Fibroblast of peridontal ligament (primary cell): ENCODE data around the gene IL31.
"Not testable (repeated sequence)": the region's sequence is repeated elsewhere in the genome, so short reads cannot be mapped to it uniquely, and the experiment has no call there.

Source experiments
- DNase-seq: peaks from one replicate; pipeline ENCODE4 v3.0.0-alpha.2; 2010; ENCODE audit errors: extremely low read depth

Gene IL31

DNA sequence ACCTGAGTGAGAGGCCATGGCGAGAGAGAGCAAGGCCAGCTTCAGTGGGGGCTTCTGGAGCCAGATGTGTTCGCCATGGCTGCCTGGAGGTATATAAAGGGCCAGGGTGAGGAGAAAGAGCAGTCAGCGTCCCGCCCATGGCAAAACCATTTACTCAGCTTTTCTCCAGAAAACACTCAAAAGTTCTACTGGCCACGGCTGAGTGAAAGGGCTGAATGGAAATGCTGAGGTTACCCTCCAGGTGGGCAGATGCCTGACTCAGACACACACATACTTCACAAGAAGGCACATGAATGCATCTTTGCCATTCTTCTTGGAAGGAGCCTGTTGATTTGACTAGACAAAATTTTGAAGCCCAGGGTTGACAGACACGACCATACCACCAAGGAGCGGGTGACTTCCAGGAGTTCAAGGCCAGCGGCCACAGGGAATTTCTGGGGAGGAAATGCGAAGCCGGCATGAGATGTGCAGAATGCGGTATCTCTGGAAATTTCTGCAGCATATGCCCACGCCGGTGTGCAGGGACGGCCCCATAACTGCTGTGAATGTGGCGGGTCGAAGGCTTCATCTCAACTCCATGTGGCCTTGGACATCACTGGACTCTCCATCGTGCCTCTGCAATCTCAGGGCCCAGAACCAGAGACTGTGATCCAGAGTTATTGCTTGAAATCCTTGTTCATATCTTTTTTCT is at the start of gene IL31:
Gene IL31 (minus strand): TSS at position 67 of the 691 bp plus-strand sequence. CDS start 49 bp downstream, at position 18.
- no peak for DNase-seq

DNA sequence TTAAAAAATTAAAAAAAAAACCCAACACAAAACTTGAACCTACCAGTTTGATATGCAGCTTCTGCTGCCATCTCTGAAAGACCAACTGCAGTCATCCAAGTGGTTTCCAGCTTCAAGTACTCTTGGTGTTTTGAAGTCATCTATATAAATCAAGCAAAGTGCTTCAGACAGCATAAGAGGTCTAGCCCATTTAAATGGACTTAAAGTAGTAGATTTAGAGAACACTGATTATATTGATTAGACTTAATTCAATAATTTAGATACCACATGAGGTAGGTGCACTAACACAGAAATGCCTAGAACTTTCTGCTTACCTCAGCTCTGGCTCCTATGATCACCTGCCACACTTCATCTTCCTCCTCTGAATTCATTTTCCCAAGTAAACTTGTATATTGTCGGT is 42.4 kb upstream of the IL31 start:
- no peak for DNase-seq

DNA sequence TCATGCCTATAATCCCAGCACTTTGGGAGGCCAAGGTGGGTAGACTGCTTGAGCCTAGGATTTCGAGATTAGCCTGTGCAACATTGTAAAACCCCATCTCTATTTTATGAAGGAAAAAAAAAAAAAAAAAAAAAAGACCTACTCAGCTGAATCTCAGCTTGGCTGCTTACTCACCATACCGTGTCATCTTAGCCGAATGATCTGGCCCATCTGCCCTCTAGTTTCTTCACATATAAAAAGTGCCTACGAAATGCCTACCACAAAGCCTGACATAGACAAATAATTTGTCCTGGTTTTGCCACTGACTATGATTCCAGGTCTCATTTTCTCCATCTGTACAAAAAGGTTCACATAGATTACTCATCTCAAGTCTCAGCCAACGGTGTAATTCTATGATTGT is 41.8 kb upstream of the IL31 start:
- no peak for DNase-seq

DNA sequence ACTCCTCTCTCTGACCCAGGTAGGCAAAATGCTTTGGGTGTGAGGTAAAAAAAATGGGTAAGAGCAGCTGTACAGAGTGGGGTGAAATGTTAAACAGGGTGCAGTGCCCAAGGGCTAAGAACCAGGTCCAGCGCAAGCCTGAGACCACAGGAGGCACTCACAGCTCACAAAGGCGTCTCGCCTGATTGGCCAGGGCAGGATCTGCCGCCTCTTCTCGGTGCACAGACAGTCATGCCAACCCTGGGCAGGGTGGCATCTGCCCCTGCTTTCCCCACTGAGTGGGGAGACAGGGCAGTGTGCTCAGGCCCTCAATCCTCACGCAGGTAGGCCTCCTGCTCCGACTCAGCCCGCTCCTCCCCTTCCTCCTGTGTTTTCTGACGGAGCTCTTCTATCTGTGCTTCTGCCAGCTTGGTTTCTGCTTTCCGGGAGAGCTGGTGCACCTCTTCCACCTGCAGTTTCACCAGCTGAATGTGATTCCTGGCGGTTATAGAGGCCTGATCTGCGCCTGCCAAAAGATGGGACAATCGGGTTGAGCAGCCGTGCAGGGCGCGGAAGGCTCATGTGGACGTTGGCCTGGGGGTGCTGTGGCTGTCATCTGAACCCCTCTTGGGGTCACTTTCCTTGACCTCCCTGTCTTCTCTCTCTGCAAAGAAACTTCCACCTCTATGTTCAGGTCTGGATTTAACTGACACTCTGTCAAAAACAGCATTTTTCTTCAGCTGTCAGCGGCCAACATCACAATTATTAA is 34.2 kb upstream of the IL31 start:
- DNase-seq = no peak

DNA sequence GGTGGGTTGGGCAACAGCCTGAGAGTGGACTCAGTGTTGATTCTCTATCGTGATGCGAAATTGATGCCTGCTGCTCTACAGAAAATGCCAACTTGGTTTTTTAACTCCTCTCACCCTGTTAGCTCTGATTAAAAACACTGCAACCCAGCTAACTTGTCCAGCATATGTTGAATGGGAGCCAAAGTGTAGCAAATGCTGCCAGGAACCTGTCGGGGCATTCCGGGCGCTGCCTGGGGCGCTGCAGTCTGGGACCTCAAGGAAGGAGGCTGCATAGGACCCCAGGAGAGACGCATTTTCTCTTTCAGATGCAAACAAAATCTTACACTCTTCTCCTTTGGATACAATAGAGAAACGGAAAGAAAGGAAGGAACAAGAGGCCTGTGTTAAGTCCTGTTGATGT is 33.4 kb upstream of the IL31 start:
- DNase-seq = no peak

DNA sequence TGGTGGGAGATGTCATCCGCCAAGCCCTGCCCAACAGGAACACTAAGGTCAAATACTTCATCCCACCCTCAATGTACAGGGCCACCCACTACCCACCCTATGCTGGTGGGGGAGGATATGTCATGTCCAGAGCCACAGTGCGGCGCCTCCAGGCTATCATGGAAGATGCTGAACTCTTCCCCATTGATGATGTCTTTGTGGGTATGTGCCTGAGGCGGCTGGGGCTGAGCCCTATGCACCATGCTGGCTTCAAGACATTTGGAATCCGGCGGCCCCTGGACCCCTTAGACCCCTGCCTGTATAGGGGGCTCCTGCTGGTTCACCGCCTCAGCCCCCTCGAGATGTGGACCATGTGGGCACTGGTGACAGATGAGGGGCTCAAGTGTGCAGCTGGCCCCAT is 33.0 kb upstream of the IL31 start:
- no peak for DNase-seq

DNA sequence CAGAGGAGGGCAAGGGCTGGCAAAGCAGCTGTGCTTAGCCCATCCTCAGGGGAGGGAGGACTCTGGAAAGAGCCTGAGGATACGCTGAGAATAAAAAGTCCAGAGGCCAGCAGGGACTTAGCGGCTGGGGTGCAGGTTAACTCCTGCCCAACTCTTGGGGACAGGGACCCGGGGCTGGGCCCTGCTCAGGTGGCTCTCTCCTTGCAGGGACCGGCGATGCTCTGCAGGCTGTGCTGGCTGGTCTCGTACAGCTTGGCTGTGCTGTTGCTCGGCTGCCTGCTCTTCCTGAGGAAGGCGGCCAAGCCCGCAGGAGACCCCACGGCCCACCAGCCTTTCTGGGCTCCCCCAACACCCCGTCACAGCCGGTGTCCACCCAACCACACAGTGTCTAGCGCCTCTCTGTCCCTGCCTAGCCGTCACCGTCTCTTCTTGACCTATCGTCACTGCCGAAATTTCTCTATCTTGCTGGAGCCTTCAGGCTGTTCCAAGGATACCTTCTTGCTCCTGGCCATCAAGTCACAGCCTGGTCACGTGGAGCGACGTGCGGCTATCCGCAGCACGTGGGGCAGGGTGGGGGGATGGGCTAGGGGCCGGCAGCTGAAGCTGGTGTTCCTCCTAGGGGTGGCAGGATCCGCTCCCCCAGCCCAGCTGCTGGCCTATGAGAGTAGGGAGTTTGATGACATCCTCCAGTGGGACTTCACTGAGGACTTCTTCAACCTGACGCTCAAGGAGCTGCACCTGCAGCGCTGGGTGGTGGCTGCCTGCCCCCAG is 32.3 kb upstream of the IL31 start:
- DNase-seq = no peak

DNA sequence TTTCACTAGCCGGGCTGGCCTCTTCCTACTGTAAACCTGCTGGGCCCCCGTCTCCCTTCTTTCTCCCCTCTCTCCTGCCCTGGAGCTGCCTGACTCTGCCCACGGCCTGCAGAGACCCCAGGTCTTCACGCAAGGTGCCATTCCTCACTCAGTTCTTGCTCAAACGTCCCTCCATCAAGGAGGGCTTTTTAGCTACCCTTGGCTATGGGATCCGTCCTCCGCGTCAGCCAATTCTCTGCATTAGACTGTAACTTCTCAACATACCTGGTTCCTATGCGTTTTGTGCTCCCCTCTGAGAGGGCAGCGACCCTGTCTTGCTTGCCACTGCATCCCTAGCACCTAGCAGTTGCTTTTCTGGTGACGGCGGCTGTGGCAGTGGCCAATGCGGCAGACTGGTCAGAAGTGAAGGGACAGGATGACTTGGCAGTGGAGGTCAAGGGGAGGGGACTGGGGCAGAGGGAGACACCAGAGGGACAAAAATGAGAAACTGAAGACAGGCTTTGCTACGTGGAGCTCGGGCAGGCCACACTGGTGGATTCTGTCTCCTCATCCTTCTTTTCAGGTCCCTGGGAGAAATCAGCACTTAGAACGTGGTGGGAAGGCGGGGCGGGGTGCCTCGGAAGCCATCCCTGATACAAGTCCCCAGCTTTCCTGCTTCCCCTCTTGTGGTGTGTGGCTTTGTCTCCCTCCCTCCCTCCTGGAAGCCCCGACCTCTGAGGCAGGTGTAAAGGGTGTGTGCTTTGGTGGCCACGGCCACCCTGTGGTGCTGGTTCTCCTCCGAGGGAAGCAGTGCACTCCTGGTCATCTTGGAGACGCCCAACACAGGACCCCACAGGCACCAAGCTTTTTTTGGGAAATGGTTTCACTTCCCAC is 31.3 kb upstream of the IL31 start:
- no peak for DNase-seq

DNA sequence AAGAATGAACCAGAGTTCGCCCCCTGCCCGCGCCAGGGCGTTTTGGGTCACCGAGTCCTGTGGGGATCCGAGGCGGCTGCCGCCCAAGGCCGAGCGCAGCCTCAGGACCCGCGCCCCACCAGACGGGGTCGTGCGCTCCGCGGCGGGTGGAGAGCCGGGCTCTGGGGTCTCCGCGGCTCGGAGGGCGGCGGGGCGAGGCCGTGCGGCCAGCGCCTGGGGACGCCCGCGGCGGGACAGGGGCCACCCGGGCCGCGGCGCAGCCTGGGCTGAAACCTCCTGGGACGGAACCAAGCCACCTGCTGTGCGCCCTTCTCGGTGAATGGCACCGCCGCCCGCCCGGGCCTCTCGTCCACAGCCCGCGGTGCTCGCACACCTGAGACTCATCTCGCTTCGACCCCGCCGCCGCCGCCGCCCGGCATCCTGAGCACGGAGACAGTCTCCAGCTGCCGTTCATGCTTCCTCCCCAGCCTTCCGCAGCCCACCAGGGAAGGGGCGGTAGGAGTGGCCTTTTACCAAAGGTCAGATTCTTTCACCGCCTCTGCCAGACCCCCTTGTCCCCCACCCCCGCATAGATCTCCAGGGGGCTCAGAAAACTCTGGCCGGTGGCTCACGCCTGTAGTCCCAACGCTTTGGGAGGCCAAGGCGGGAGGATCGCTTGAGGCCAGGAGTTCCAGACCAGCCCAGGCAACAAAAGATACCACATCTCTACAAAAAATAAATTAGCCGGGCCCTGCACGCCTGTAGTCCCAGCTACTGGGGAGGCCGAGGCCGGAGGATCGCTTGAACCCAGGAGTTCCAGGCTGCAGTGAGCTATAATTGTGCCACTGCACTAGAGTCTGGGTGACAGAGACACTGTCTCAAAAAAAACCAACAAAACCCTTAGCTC is 30.4 kb upstream of the IL31 start:
- DNase-seq = no peak

DNA sequence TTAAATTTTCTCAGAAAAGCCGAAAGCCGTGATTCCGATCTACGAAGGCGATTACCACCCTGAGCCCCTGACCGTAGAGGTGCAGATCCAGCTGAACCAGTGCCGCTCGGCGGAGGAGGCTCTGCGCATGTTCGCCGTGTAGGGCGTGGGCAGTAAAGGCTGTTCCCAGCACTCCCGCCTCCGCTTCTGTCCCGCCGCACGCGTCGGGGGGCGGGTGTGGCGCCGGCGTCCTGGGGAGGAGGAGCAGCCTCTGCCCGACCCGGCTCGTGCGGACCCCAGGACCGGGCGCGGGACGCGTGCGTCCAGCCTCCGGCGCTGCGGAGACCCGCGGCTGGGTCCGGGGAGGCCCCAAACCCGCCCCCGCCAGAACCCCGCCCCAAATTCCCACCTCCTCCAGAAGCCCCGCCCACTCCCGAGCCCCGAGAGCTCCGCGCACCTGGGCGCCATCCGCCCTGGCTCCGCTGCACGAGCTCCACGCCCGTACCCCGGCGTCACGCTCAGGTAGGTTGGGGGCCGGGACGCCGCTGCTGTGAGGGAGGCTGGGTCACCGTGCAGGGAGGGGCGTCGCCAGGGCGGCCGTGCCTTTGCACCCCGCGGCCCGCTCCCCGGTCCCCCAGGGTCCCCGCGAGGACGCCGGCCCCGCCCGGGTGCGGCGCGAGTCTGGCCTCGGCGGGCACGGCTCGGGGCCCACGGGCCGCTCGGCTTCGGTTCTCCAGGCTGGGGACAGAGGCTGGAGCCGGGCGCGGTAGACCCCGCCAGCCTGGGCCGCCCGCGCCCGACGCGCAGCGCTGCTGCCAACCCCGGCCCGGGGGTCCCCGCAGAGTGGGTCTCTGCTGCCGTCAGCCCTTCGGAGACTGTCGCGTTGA is 29.5 kb upstream of the IL31 start, which contains the start of gene B3GNT4:
Gene B3GNT4 (plus strand): TSS at position 409 of the 866 bp plus-strand sequence. CDS start 910 bp downstream, outside the sequence.
- peak; percentile 25 for DNase-seq

DNA sequence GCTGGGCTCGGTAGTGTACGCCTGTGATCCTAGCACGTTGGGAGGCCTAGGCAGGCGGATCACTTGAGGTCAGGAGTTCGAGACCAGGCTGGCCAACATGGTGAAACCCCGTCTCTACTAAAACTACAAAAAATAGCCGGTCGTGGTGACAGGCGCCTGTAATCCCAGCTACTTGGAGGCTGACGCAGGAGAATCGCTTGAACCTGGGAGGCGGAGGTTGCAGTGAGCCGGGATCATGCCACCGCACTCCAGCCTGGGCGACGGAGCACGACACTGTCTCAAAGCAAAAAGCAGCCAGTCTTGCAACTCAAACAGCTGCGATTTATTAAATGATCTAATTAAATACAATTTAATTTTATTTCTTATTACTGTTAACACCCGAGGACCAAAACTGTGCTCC is 28.8 kb upstream of the IL31 start:
- not testable (repeated sequence) for DNase-seq

DNA sequence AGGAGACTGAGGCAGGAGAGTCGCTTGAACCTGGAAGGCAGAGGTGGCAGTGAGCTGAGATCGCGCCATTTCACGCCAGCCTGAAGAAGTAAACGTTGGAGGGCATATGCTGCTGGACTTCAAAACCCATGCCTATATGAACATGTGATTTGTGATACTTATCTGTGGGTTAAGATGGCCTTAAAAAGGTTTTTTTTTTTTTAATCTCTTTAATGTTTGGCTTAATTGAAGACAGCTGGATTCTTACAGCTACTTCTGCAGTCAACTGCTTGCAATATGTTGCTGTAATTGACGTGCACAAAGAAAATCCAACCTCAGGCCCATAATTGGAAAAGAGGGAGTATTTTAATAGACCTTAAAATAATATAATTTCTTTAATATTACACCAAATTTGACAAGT is 28.0 kb upstream of the IL31 start:
- DNase-seq = no peak

DNA sequence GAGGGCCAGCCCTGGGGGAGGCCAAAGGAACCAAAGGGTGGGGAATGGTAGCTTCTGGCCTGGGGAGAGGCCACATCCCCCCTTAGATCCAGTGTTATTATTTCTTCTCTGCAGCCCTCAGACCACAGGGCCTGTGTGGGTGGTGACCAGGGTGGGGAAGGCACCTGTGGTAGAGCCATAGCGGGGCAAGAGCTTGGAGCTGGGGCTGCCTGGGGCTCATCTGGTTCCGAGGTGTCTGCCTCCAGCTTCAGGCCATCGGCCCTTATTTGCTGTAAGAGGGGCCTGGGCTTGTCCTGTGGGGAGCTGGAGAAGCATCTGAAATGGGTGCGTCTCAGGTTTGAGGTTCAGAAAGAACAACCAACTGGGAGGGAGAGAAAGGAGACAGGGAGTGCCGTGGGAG is 27.4 kb upstream of the IL31 start:
- DNase-seq = no peak

DNA sequence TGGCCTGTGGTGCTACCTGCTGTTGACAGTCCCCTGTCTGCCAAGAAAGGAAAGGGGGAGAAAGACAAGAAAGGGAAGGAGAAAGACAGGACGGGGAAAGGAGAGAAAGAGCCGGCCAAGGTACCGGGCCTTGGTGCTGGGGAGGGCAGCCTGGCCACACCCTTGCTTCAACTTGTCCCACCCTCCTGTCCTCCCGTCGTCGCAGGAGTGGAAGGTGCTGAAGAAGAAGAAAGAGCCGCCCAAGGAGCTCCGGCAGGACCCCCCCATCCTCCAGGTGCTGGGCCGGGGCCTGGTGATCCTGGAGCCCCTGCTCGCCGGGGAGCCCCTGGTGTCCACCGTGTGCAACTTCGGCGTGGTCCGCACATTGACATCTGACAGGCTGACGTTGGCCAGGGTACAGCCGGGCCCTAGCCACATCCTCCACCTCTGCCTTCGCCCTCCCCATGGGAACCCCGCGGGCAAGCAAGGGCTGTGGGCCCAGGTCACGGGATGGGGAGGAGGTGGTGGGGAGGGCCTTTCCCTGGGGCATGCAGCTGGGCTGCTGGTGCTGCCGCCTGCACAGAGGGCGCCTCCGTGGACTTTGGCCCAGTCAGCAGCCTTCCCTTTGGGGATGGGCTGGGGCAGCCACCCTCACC is 26.6 kb upstream of the IL31 start:
- DNase-seq = no peak

DNA sequence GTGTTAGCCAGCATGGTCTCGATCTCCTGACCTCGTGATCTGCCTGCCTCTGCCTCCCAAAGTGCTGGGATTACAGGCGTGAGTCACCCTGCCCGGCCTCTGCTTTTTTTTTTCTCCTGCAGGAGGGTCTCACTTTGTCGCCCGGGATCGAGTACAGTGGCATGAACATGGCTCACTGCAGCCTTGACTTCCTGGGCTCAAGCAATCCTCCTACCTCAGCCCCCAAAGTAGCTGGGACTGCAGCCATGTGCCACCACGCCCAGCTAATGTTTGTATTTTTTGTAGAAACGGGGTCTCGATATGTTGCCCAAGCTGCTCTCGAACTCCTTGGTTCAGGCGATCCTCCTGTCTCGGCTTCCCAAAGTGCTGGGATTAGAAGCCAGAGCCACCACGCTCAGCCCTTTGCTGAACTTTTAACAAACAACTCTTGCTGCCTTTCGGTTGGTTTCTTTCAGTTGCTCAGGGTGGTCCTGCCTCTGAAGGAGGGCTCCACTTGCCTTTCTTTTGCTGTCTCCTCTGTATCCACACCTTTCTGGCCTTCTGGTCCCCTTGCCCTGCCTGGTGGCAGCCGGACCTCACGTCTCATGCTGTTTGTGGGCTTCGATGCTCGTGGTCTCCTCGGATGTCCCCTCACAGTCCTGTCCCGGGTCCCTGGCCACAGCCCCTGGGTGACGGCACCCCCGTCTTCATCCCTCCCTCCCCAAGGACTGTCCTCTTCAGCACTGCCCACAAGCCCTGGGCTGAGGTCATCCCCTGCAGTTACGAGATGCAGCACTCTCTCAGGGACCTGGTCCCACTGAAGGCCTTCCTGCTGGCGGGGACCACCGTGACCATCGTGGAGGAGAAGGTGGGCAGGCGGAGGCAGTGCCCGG is 25.7 kb upstream of the IL31 start:
- no peak for DNase-seq

DNA sequence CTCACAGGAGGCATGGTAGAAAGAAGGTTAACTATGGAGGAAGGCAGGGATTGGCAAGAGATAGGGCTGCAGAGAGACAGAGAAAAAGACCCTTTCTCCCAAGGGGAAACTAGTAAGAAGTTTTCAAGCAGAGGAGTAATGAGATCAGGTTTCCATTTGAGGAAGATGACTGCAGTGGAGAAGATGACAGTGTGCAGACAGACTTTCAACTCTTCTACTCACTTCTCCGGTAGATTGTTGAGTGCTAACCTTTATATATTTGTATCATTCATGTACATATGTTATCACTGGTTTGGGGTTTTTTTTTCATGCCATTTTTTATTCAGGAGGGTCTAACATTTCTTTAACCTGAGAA is 23.6 kb upstream of the IL31 start:
- no peak for DNase-seq

DNA sequence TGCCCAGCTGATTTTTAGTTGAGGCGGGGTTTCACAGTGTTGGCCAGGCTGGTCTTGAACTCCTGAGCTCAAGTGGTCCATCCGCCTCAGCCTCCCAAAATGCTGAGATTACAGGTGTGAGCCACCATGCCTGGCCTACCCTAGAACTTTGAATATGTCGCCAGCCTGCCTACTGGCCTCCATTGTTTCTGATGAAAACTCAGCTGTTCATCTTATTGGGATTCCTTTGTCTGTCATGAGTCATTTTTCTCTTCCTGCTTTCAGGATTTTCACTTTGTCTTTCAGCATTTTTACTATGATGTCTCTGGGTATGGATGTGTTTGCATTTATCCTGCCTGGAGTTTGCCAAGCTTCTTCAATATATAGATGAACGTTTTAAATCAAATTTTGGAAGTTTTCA is 21.4 kb upstream of the IL31 start:
- no peak for DNase-seq

DNA sequence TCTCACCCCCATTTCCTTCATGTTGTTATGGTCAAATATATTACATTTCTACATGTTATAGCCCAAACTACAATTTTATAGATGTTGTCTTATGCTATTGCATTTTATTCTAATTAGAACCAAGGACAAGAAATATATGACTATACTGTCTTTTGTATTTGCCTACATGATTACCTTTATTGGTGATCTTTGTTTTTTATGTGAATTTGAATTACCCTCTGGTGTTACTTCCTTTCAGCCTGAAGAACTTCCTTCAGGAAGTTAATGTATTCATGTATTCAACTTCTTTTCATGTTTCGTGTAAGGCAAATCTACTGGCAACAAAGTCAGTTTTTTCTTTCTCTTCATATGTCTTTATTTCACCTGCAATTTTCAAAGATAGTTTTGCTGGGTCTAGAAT is 20.8 kb upstream of the IL31 start:
- no peak for DNase-seq
